ENCODE data around the gene SRSF3.

DNA sequence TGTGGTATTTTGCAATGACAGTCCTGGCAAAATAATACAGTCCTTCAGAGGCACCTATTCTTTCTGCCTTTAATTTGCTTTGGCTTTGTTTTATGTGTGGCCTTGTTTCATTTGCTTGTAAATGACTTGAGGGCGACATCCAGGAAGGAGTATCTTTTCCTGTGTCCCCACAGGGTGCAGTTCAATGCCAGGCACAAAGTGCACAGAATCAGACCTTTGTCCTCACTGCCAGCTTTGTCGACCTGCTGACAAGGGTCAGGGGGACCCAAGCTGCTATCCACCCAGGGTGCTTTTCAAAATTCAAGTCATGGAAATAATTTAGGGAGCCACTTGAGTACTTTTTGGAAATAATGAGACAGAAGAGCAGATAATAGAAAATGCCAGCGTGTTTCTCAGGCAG is 47.4 kb downstream of the SRSF3 start:
- TF ChIP-seq, protein P1, sequence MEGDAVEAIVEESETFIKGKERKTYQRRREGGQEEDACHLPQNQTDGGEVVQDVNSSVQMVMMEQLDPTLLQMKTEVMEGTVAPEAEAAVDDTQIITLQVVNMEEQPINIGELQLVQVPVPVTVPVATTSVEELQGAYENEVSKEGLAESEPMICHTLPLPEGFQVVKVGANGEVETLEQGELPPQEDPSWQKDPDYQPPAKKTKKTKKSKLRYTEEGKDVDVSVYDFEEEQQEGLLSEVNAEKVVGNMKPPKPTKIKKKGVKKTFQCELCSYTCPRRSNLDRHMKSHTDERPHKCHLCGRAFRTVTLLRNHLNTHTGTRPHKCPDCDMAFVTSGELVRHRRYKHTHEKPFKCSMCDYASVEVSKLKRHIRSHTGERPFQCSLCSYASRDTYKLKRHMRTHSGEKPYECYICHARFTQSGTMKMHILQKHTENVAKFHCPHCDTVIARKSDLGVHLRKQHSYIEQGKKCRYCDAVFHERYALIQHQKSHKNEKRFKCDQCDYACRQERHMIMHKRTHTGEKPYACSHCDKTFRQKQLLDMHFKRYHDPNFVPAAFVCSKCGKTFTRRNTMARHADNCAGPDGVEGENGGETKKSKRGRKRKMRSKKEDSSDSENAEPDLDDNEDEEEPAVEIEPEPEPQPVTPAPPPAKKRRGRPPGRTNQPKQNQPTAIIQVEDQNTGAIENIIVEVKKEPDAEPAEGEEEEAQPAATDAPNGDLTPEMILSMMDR (IDR thresholded peaks at IDR 0.05): no peak
- no peak for TF ChIP-seq POLR2A (IDR thresholded peaks at IDR 0.05)
